NCI-H1436 (cell line): ENCODE results near the gene TGFBR2.

Source experiments
- DNase-seq: peaks from one replicate; lab custom pipeline; 2025; lab: John Stamatoyannopoulos, UW

The TGFBR2 gene

GRCh38 chr3:30606301-30607031, at the start of gene TGFBR2:
Gene TGFBR2 (plus strand): TSS chr3:30606601. CDS start chr3:30606884, 283 bp downstream.
- no peak for DNase-seq

- no peak for DNase-seq
These were observed 48.6 kb upstream of the TGFBR2 start for GRCh38 chr3:30557746-30558303.

- no peak for DNase-seq
These were observed 42.4 kb upstream of the TGFBR2 start for GRCh38 chr3:30563956-30564355.

- no peak for DNase-seq
These were observed 39.2 kb upstream of the TGFBR2 start for GRCh38 chr3:30567139-30567753.

GRCh38 chr3:30576946-30577345, 29.5 kb upstream of the TGFBR2 start:
- DNase-seq = no peak

- no peak for DNase-seq
These were observed 28.6 kb upstream of the TGFBR2 start for GRCh38 chr3:30577788-30578187.

- no peak for DNase-seq
These were observed 27.9 kb upstream of the TGFBR2 start for GRCh38 chr3:30578479-30578878.

GRCh38 chr3:30578986-30579579, 27.3 kb upstream of the TGFBR2 start:
- no peak for DNase-seq

- no peak for DNase-seq
These were observed 25.3 kb upstream of the TGFBR2 start for GRCh38 chr3:30581067-30581585.

- no peak for DNase-seq
These were observed 24.4 kb upstream of the TGFBR2 start for GRCh38 chr3:30581982-30582381.

- DNase-seq = no peak
These were observed 22.4 kb upstream of the TGFBR2 start for GRCh38 chr3:30583973-30584372.

- DNase-seq = no peak
These were observed 20.7 kb upstream of the TGFBR2 start for GRCh38 chr3:30585654-30586053.

- no peak for DNase-seq
These were observed 20.1 kb upstream of the TGFBR2 start for GRCh38 chr3:30586096-30586805.

GRCh38 chr3:30586806-30587486, 19.5 kb upstream of the TGFBR2 start:
- DNase-seq = no peak

- DNase-seq = no peak
These were observed 18.5 kb upstream of the TGFBR2 start for GRCh38 chr3:30587904-30588303.

GRCh38 chr3:30596152-30596551, 10.2 kb upstream of the TGFBR2 start:
- DNase-seq = no peak

- no peak for DNase-seq
These were observed 9.2 kb upstream of the TGFBR2 start for GRCh38 chr3:30597131-30597768.

GRCh38 chr3:30597769-30598134, 8.6 kb upstream of the TGFBR2 start:
- DNase-seq = no peak

GRCh38 chr3:30598668-30599545, 7.5 kb upstream of the TGFBR2 start:
- no peak for DNase-seq

- no peak for DNase-seq
These were observed 5.8 kb upstream of the TGFBR2 start for GRCh38 chr3:30600572-30600971.
